Gastroesophageal sphincter (tissue), 3 donors: ENCODE results near the gene ZFYVE27.

Experiments
- CTCF ChIP-seq, 4 experiments: fragments of 200-600 bp in 2 of 4; fragments of 450-650 bp in 2 of 4; sonication (generic) in 1 of 4; IDR thresholded peaks; one replicate each; pipeline ENCODE4 v1.5.1; 2017 to 2019; ENCODE audit warnings: antibody characterized with exemption in 4 of 4, mild to moderate bottlenecking in 2 of 4, moderate library complexity in 2 of 4
- EP300 ChIP-seq: sonication (generic); formaldehyde crosslinking; IDR thresholded peaks from one replicate; pipeline ENCODE4 v1.6.1; 2017; ENCODE audit warnings: antibody characterized with exemption, mild to moderate bottlenecking
- POLR2A ChIP-seq, 2 donors: fragments of 450-650 bp; IDR thresholded peaks; one replicate each; pipeline ENCODE4 v1.6.1; 2017; ENCODE audit warnings: antibody characterized with exemption in 2 of 2, mild to moderate bottlenecking in 2 of 2, moderate library complexity in 1 of 2

GRCh38 chr10:97755718-97756117 lies 18.8 kb downstream of the ZFYVE27 start:
- no peak for TF ChIP-seq CTCF (IDR thresholded peaks at IDR 0.05)
- TF ChIP-seq POLR2A (IDR thresholded peaks at IDR 0.05): no peak
- TF ChIP-seq EP300: no peak
